ENCODE results near the gene MMADHC.

GRCh38 chr2:149562324-149562723, 25.3 kb downstream of the MMADHC start:
- TF ChIP-seq ZNF423 (CRISPR knock-in tag; IDR thresholded peaks at IDR 0.05) (no peak), CTCF (IDR thresholded peaks at IDR 0.05) (no peak), SMAD3 (CRISPR knock-in tag; IDR thresholded peaks at IDR 0.05; ENCODE audit: borderline replicate concordance) (no peak), JAZF1 (CRISPR knock-in tag; IDR thresholded peaks at IDR 0.05) (no peak), E2F5 (CRISPR knock-in tag; IDR thresholded peaks at IDR 0.05) (no peak), IRF1 (CRISPR knock-in tag; IDR thresholded peaks at IDR 0.05) (no peak), ATF2 (CRISPR knock-in tag; IDR thresholded peaks at IDR 0.05; ENCODE audit: borderline replicate concordance, low read depth) (no peak), MYBL2 (CRISPR knock-in tag; IDR thresholded peaks at IDR 0.05) (no peak), NR3C1 (CRISPR knock-in tag; conservative IDR thresholded peaks at IDR 0.05; ENCODE audit: low read depth) (no peak), CREM (CRISPR knock-in tag; IDR thresholded peaks at IDR 0.05) (no peak), ZNF232 (CRISPR knock-in tag; IDR thresholded peaks at IDR 0.05) (no peak), TP53 (CRISPR knock-in tag; IDR thresholded peaks at IDR 0.05) (no peak), SP1 (CRISPR knock-in tag; conservative IDR thresholded peaks at IDR 0.05) (no peak)

Data from WTC11 (cell line).